ENCODE results near the gene B4GALT5.

- TF ChIP-seq CTCF (IDR thresholded peaks at IDR 0.05 in 8 of 11, conservative IDR thresholded peaks at IDR 0.05 in 3 of 11) (no peak), POLR2A (IDR thresholded peaks at IDR 0.05) (no peak), POLR2AphosphoS5 (IDR thresholded peaks at IDR 0.05) (no peak)
Measured at GRCh38 chr20:49757597-49757996, 43.9 kb upstream of the B4GALT5 start.

Measured in spleen (tissue), 7 donors.